Uterus (tissue), 2 donors: Measurements from ENCODE around the gene PAK4.

Experiments
- CTCF ChIP-seq, 4 experiments: fragments of 200-600 bp in 2 of 4; fragments of 450-650 bp in 2 of 4; sonication (generic) in 2 of 4; IDR thresholded peaks; one replicate each; pipeline ENCODE4 v1.5.1; 2016 to 2019; ENCODE audit warnings: antibody characterized with exemption in 4 of 4, mild to moderate bottlenecking in 2 of 4, moderate library complexity in 1 of 4
- POLR2A ChIP-seq, 2 donors: fragments of 450-650 bp; IDR thresholded peaks; one replicate each; pipeline ENCODE4 v1.6.1; 2016; ENCODE audit warnings: antibody characterized with exemption in 2 of 2, mild to moderate bottlenecking in 1 of 2, moderate library complexity in 1 of 2

- no peak for TF ChIP-seq CTCF (IDR thresholded peaks at IDR 0.05)
- TF ChIP-seq POLR2A (IDR thresholded peaks at IDR 0.05): no peak
Measured at GRCh38 chr19:39199025-39199424, 73.4 kb downstream of the PAK4 start.
